Pons (tissue), 1 donor: Measurements from ENCODE around the gene ELMOD3.
"Not testable (repeated sequence)": the region's sequence is repeated elsewhere in the genome, so short reads cannot be mapped to it uniquely, and the experiment has no call there.

Experiments used
- DNase-seq: peaks from one replicate; pipeline ENCODE4 v3.0.0-alpha.2; 2016; ENCODE audit warnings: low spot score

Gene ELMOD3

GRCh38 chr2:85329181-85329651 lies 25.4 kb upstream of the ELMOD3 start:
- no peak for DNase-seq

DNA sequence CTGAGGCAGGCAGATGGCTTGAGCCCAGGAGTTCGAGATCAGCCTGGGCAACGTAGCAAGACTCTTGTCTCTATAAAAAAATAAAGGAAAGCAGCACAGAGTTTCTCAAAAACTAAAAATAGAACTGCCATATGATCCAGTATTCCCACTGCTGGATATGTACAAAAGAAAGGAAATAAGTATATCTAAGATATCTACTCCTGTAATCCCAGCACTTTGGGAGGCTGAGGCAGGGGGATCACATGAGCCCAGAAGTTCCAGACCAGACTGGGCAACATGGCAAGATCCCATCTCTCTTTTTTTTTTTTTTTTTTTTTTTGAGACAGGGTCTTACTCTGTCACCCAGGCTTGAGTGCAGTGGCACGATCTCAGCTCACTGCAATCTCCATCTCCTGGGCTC lies 24.9 kb upstream of the ELMOD3 start:
- DNase-seq: not testable (repeated sequence)

GRCh38 chr2:85330839-85331636 lies 23.5 kb upstream of the ELMOD3 start:
- DNase-seq: no peak

GRCh38 chr2:85333877-85334276 lies 20.7 kb upstream of the ELMOD3 start:
- not testable (repeated sequence) for DNase-seq

DNA sequence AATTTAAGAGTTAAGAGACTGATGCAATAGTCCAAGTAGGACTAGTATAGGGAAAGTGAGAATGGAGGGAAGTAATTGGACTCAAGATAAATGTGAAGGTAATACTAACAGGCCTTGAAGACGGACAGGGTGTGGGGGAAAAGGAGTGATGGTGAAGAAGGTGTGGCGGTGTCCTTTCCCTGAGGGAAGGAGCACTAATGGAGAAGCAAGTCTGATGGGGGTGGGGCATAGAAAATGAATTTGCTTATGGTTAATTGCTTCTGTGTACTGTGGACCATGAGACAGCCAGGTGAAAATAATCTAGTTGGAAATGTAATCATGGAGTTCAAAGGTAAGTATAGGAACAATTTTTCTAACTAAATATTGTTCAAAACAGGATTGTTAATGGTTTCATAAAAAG lies 19.6 kb upstream of the ELMOD3 start:
- DNase-seq: no peak

- no peak for DNase-seq
Measured at GRCh38 chr2:85340034-85340892, 14.3 kb upstream of the ELMOD3 start.

DNA sequence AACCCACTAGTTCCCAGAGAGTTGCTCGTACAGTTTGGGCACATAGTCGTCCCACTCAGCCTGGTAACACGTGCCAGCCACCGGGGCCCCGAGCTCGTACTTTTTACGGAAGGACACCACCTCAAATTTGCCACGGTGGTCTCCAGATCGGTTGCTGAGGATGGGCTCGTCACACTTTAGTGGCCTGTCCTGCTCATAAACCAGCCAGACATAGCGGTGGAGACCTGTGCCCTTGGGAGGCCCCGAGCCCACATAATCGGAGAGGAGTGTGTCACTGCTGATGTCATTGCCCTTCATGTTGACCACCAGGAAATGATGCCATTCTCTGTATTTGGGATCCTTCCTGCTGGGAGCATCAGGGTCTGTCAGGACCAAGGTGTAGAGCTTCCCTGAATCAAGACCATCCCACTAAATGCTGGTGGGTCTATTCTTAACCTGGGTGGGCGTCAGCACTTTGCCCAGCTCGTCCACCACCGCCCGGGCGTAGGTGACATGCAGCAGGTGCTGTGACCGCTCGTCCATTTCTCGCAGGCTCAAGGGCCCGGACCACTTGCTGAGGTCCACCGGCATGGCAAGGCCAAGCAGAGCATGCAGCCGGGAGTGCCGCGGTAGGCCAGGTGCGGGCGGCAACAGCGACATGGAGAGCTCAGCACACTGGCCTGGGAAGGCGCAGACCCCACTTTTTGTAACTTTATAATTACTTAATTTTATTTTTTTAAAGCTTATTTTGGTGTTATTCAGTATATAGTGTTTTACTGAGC lies 13.1 kb upstream of the ELMOD3 start:
- no peak for DNase-seq

DNA sequence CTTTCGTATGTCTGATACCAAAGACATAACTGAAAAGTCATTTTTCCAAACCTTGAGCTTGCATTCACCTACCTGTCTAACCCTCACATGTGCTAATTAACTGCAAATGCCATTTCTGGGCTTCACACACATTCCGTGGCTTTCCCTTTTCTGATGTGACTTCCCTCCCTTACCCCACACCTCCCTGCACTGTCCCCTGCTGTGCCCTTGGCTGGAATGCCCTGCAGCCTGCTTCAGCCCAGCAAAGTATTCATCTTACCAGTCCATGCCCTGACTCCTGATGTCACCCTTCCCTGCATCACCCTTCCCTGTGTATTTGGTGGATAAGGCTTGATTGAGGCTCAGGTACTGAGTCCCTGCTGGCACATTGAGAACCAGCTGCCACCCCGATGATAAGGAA lies 12.4 kb upstream of the ELMOD3 start:
- DNase-seq: no peak

GRCh38 chr2:85343207-85343895 lies 11.2 kb upstream of the ELMOD3 start:
- DNase-seq: not testable (repeated sequence)

DNA sequence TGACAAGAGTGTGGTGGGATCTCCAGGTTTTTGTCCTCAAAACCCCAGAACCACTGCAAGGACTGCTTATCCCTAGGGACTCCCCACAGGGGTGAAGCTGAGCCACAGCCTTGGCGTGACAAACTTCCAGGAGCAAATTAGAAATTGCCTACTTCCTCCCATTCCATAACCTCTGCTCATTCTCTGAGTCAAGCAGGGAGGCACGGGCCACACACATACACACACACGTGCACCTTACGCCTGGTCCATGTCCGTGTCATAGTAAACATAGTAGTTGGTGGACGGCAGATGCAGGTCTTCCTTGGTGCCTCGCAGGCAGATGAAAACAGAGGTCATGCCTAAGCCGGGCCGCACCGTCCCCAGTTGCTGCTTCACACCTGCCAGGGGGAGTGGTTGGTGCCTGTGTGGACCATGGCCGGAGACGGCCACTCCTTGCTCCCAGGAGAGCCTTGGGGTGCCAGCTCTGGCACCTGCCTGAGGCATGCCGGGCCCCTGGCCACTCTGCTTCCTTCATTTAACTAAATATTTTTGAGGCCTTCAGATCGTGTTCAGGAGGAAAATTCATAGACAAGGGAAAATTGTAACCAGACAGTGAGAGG lies 10.1 kb upstream of the ELMOD3 start:
- DNase-seq: no peak

DNA sequence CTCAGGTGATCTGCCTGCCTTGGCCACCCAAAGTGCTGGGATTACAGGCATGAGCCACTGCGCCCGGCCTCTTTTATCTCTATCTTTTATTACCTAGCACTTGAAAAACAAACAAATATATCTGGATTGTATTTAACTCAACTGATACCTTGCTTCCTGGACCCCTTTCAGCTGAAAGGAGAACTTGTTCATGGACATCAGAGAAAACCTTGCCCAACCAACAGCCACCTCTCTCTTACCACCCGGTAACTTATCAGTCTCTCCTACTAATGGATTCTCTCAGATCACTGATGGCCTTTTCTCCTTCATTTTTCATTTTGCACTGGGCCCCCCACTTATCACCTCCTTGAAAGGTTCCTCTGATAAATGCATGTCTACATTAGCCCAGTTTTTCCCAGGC lies 7.0 kb upstream of the ELMOD3 start:
- DNase-seq: no peak

GRCh38 chr2:85353876-85354285 lies 688 bp upstream of the ELMOD3 start:
- peak; percentile 14 for DNase-seq

DNA sequence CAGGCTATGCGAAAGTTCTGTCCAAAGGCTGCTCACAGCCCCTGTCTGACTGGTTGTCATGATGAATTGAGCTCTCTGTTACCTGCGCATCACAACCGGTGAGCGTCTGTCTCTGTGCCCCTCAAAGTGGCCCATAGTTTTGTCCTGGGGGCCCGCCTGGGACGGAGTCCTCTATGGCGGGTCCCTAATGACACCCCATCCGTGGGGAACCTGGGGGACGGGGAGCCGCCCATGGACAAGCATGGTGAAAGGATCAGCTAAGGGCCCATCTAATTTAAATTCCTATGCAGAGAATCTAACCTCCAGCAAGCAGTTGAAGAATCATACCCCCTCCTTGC lies 473 bp downstream of the ELMOD3 start:
- DNase-seq: no peak

- DNase-seq: no peak
Measured at GRCh38 chr2:85355521-85355920, 952 bp downstream of the ELMOD3 start.

DNA sequence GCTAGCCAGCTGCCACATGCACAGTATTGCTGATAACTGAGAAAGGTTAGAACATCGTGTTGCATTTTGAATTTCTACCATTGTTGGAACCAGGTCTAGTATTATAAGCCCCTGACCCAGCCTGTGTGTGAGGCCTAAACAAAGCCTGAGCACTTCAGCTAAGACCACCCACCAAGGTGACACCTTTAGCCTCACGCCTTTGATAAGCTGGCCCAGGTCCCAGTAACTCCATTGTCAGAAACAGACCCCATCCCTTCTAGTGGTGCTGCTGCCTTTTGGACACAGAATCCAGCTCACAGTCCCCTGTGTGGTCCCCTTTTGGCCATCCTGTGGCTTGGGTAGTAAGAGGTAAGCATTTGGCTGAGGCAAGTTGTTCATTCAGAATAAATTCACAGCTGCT lies 1.6 kb downstream of the ELMOD3 start:
- no peak for DNase-seq

DNA sequence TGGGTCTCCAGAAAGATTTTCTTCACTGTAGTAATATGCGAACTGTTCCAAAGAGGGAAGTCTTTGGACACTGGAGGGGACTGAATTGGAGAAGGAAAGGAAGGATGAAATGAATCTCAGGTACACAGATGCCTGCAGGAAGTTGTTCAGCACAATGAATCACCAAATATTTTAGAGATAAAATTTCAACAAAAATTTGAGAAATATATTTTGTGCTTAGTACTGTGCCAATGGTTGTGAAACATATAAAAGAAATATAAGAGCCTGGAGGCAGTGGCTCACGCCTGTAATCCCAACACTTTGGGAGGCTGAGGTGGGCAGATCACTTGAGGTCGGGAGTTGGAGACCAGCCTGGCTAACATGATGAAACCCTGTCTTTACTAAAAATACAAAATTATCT lies 3.2 kb downstream of the ELMOD3 start:
- DNase-seq: no peak

GRCh38 chr2:85362653-85363387 lies 8.3 kb downstream of the ELMOD3 start:
- DNase-seq: not testable (repeated sequence)

DNA sequence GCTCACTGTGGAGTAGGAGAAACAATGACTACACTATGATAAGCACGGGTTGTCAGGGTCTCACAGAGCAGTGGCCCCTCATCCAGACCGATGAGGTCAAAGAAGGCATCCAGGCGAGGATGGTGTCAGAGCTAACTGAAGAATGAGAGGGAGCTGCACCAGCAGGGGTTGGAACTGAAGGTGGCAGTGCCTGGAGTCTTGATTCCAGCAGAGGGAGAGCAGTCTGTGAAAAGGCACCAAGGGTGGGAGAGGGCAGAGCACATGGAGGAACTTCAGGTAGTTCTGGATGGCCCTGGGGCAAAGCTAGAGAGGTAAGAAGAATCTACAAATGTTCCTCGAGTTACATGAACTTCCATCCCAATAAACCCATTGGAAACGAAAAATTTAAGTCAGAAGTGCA lies 12.6 kb downstream of the ELMOD3 start:
- no peak for DNase-seq

GRCh38 chr2:85368921-85369320 lies 14.4 kb downstream of the ELMOD3 start:
- no peak for DNase-seq

DNA sequence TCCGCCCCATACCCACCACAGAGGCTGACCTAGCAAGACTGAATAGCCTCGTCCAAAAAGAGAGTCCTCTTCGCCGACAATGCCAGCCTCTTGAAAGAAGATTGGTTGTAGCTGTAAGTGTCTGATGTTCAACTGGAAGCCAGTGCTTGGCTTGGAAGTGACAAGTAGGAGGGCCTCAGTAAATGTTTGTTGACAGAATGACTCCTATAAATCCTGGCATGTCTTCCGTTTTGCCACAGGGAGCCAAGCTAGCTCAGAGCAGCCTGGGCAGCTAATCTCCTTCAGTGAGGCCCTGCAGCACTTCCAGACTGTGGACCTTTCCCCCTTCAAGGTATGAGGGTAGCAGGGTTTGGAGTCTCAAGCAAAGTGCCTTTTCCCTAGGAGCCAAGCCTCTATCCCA lies 14.9 kb downstream of the ELMOD3 start:
- no peak for DNase-seq

GRCh38 chr2:85371045-85371444 lies 16.5 kb downstream of the ELMOD3 start:
- DNase-seq: no peak
